Upper lobe of left lung (tissue), 4 donors: ENCODE data around the gene SRD5A1.

Experiments used
- CTCF ChIP-seq, 6 experiments: fragments of 450-650 bp in 4 of 6; fragments of 200-600 bp in 2 of 6; sonication (generic) in 2 of 6; IDR thresholded peaks; one replicate each; pipeline ENCODE4 v1.5.1; 2016 to 2019; ENCODE audit warnings: antibody characterized with exemption in 6 of 6
- POLR2AphosphoS5 ChIP-seq, 2 donors: sonication (generic); formaldehyde crosslinking; IDR thresholded peaks; one replicate each; pipeline ENCODE4 v1.5.1; 2017; ENCODE audit warnings: antibody characterized with exemption in 2 of 2

- TF ChIP-seq CTCF (IDR thresholded peaks at IDR 0.05), result no peak
- no peak for TF ChIP-seq POLR2AphosphoS5 (IDR thresholded peaks at IDR 0.05)
Observed at GRCh38 chr5:6591671-6592288, 41.5 kb upstream of the SRD5A1 start.
